GM18951 (cell line): ENCODE results near the gene SGMS1.

ENCODE experiments used
- POLR2A ChIP-seq: IDR thresholded peaks from 4 replicates; pipeline ENCODE4 v1.6.1; 2011; ENCODE audit warnings: mild to moderate bottlenecking; ENCODE audit not compliant: insufficient read length, insufficient read depth; ENCODE audit errors: extremely low read depth
- in situ Hi-C: fragments of 300-500 bp; cut with MboI; formaldehyde crosslinking; loops from one replicate; pipeline ENCODE4 v1.12.0; 2022; ENCODE audit warnings: low sequenced_read_pairs, mixed read lengths, inconsistent platforms; ENCODE audit not compliant: unreplicated experiment

SGMS1 gene

DNA sequence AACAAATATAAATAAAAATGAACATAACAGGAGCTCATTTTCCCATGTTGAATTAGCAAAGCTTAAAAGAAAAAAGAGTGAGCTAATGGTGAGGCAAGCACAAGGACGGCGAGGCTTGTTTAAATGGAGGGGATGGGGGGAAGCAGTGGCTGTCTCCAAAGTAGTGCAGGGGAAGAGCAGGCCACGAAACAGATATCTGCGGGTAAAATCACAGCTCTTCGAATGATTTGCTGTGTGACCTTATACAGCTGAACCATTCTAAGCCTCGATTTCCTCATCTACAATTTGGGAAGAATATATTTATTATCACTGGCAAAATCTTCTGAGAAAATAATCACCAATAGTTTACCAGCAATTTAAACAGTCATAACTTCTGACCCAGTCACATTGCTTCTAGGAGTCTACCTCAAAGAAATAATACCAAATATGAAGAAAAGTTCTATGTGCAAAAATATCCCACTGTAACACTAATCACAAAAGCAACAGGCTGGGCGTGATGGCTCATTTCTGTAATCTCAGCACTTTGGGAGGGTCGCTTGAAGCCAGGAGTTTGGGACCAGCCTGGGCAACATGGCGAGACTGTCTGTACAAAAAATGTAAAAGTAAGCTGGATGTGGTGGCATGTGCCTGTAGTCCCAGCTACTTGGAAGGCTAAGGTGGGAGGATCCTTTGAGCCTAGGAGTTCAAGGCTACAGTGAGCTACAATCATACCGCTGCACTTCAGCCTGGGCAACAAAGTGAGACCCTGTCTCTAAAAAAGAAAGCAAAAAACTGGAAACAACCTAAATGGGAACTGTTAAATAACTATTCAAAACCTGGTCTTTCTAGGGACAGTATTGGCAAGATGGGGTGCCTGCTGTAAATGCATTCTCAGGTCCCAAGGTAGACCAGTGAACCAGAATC, 309.3 kb downstream of the SGMS1 start:
- in situ Hi-C loops = no loop called here
- TF ChIP-seq POLR2A = no peak

DNA sequence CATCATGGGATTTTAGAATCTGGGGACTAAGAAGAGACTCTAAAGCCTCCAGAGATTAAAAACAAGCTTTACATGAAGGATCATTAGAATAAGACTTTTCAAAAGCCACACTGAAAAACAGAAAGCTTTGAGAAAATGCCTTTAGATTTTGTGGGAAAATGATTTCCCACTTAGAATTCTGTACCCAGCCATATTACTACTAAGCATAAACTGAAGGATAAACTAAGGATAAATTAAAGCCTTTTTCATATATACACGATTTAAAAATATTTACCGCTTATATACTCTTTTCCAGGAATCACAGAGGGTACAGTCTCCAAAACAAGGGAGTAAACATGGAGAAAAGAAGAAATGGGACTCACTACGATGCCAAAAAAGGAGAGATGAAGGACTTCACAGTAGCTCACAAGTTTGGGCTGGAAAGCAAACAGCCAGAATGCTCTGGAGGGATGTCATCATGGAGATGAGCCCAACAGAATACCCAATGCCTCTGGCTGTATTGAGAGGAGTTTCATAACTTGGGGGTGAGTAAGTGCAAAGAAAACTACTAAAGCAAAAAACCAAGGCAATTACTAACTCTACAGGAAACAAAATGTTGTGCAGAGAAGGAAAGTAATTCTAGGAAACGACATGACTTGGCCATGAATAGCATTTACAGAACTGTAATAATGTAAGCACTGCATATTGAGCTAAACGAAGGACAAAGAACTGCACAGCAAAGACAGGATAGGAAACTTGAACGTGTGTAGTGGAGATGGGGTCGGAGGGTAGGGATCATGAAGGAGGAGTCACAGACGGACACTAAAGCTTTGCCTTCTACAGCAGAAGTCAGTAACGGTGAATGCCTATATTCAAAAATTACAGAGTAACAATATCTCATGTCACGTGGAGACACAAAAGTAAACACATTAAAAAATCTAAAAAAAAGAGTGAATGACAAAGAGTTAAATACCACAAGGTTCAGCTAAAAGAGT, 311.0 kb downstream of the SGMS1 start:
- in situ Hi-C loops = no loop called here
- TF ChIP-seq POLR2A = no peak

DNA sequence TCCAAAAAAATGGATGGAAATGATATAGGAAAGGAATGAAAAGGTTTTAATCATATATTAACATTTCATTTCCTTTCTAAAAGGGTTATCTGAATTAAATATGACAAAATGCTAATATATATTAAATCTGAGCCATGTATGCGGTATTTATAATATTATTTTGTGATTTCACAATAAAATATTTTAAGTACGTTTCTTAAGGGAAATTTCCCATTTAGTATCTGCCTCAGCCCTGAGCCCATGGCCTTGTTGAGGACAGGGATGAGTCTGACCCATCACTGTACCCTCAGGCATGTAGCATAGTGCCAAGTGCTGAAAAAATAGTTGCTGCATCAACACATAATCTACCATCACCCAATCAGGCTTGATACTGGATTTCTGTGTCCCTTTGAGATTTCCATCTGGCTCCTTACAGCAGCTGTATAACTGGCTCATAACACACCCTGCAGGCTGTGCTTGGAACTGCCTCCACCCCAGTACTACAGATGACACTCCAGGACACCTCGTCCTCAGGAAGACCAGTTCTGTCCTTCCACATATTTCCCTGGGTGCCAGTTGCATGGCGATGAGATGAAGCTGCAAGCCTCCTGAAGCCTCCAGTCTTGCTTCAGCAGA, 313.1 kb downstream of the SGMS1 start:
- in situ Hi-C loops = no loop called here
- no peak for TF ChIP-seq POLR2A

DNA sequence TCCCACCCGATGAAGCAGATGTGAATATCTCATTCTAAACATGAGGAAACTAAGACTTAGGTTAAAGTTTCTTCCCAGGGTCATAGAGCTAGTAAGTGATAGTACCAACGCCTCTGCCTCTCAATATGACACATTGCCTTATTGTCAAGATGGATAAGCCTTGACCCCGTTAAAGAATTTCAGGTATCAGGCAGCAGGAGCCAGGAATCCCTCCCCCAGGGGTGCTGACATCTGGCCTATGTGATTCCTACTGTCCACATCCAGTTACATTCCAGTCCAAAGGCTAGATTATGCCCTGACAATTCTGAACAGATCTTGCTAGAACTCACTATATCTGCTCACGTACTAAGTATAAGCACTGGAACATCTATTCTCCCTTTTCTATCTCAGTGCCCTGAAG, 314.4 kb downstream of the SGMS1 start:
- TF ChIP-seq POLR2A = no peak
- in situ Hi-C loops = no loop called here

DNA sequence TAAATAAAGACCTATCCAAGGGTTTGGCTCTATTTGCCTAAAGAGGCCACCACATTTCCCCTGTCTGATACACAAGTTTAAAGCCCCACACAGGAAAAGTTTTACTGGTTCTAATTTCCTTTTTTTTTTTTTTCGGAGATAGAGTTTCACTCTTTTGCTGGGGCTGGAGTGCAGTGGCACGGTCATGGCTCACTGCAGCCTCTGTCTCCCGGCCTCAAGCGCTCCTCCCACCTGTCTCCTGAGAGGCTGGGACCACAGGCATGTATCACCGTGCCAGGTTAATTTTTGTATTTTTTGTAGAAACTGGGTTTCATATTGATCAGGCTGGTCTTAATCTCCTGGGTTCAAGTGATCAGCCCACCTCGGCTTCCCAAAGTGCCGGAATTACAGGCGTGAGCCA, 319.1 kb downstream of the SGMS1 start:
- in situ Hi-C loops = no loop called here
- no peak for TF ChIP-seq POLR2A

DNA sequence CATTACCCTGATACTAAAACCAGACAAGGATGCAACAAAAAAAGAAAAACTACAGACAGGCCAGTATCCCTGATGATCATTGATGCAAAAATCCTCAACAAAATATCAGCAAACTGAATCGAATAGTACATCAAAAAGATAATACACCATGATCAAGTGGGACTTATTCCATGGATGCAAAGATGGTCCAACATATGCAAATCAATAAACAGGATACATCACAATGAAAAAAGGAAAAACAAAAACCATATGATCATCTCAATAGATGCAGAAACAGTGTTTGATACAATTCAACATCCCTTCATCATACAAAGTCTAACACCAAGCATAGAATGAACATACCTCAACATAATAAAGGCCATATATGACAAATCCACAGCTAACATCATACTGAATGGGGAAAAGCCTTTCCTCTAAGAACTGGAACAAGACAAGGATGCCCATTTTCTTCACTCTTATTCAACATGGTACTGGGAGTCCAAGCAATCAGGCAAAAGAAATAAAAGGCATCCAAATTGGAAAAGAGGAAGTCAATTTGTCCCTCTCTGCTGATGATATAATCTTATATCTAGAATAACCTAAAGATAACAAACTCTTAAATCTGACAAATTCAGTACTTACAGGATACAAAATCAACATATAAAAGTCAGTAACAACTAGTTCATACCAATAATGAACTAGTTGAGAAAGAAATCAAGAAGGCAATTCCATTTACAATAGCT, 323.6 kb downstream of the SGMS1 start:
- in situ Hi-C loops = no loop called here
- no peak for TF ChIP-seq POLR2A

DNA sequence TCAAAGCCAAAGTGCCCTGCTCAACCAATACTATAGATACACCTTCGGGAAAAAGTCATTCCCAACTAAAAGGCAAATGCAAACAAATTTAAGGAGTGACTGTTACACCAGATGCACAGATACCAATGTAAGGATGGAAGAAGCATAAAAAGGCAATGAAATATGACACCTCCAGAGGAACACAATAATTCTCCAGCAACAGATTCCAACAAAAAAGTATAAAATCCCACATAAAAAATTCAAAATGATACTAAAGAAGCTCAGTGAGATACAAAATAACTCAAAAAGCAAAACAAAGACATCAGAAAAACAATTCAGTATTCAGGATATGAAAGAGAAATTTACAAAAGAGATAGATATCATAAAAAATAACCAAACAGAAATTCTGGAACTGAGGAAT, 328.4 kb downstream of the SGMS1 start:
- TF ChIP-seq POLR2A = no peak

DNA sequence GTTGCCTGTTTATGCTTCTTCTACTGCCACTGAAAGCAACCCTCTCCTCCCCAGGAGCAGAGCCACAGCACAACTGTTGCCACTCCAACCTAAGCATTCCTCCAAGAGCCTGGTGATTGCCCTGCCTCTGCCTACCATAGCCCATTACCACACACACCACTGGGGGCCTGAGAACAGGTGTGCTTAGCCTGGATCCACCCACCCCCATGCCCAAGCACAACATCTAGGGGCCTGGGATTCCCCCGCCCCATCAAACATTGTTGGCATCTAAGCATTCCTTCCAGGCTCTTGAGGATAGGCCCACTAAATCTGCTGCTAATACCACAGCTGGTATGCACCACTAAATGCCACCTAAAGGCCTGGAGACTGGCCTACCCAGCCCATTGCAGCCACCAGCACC, 329.2 kb downstream of the SGMS1 start:
- no peak for TF ChIP-seq POLR2A
- in situ Hi-C loops = no loop called here

More for the DNA sequence above, 328.4 kb downstream of the SGMS1 start:
- in situ Hi-C loops = no loop called here

DNA sequence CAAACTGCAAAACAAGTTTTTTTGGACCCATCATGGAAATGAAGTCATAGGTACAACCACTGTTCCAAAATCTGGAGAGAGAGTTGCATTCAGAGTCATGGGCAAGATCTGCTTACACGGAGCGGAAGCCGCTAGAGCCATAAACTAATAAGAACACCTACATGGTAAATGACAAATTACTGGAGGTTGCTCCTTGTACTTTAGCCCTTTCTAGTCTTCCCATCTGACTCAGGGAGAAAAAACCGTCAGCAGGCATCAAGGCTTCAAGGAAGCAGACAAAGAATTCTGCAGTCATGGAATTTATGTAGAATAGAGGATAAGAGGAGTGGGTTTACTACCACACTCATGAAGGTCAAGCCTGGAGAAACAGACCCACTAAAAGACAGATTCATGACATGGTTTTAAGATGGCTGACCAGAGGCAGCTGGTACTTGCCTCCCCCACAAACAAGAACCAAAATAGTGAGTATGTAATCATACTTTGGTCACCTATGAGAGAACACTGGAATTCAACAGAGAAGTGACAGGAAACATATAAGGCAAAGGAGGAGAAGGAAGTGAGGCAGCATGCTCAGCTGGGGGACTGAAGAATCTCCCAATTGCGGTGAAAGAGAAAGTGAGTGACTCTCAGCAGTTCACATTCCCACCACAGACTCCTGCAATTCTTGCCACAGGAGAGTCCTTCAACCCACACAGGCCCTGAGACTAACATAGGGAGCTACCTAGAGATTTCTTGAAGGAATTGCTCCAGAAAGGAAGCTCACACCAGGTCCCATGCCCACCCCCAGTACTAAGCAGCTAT, 330.0 kb downstream of the SGMS1 start:
- TF ChIP-seq POLR2A = no peak
- in situ Hi-C loops = no loop called here

DNA sequence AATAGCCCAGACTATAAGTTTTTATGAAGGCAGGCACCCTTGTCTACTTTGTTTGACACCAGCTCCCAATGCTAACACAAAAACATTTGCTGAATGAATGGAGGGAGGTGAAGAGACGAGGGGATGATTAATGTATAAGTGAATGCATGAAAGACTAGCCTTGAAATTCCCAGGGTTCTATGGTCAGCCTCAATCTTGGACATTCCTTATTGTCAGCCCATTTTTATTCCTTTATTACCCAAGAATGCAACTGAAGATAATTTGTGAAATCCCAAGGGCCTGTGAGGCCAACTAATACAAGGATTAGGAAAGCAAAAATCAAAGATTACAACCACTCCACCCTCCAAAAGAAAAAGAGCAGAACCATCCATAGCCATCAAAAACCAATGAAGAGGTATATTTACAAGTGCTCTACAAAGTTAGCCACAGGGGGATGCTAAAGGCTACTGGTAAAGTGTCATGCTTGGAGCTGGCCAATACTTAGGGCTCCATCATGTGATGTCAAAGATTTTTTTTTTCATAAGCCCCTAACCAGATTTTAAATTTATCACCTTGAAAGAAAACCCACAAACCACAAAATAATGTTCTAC, 332.4 kb downstream of the SGMS1 start:
- no peak for TF ChIP-seq POLR2A
- in situ Hi-C loops = no loop called here

DNA sequence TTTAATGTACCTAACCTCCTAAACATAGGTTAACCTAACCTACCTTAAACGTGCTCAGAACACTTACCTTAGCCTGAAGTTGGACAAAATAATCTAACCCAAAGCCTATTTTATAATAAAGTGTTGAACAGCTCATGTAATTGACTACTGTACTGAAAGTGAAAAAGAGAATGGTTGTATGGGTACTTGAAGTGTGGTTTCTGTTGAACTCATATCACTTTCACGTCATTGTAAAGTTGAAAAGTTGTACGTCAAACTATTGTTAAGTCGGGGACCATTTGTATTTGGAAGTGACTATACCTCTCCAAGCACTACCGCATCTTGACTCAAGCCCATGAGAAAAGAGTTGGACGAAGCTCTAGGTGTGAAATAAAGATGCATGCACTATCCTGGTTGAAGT, 334.6 kb downstream of the SGMS1 start:
- in situ Hi-C loops = no loop called here
- no peak for TF ChIP-seq POLR2A
